Mesenchymal stem cell (in vitro differentiated cells and primary cell): ENCODE data around the gene DYNLT5.

Experiments used
- DNase-seq: peaks from one replicate; pipeline ENCODE4 v3.0.0-alpha.2; 2013
- H2AFZ ChIP-seq: one replicate; pipeline ENCODE4 v1.6.1; 2013; ENCODE audit warnings: low read depth, mild to moderate bottlenecking, control low read depth, inconsistent platforms, low read length, moderate library complexity
- H2AK5ac ChIP-seq: 2 replicates; pipeline ENCODE4 v1.6.1; 2013; ENCODE audit warnings: low read length, moderate library complexity, mild to moderate bottlenecking, inconsistent platforms; ENCODE audit not compliant: severe bottlenecking
- H2BK120ac ChIP-seq: one replicate; pipeline ENCODE4 v1.6.1; 2013; ENCODE audit warnings: low read depth, mild to moderate bottlenecking, inconsistent platforms, low read length, moderate library complexity
- H2BK12ac ChIP-seq, 2 experiments: one replicate each; pipeline ENCODE4 v1.6.1; 2013; ENCODE audit warnings: inconsistent platforms in 2 of 2, low read length in 2 of 2, mild to moderate bottlenecking in 2 of 2, moderate library complexity in 2 of 2, control low read depth in 1 of 2
- H2BK15ac ChIP-seq: one replicate; pipeline ENCODE4 v1.6.1; 2013; ENCODE audit warnings: mild to moderate bottlenecking, low read depth, inconsistent platforms; ENCODE audit not compliant: poor library complexity, severe bottlenecking
- H2BK5ac ChIP-seq: 2 replicates; pipeline ENCODE4 v1.6.1; 2013; ENCODE audit warnings: low read depth, mild to moderate bottlenecking, low read length, control low read depth, inconsistent platforms; ENCODE audit not compliant: poor library complexity, severe bottlenecking
- H3K14ac ChIP-seq, 2 experiments: one replicate each; pipeline ENCODE4 v1.6.1; 2013; ENCODE audit warnings: inconsistent platforms in 2 of 2, low read length in 2 of 2, control low read depth in 1 of 2, mild to moderate bottlenecking in 1 of 2, moderate library complexity in 1 of 2
- H3K18ac ChIP-seq, 2 experiments: one replicate each; pipeline ENCODE4 v1.6.1; 2013; ENCODE audit warnings: inconsistent platforms in 2 of 2, low read length in 2 of 2, control low read depth in 1 of 2, low read depth in 1 of 2, mild to moderate bottlenecking in 1 of 2
- H3K23ac ChIP-seq, 2 experiments: one replicate each; pipeline ENCODE4 v1.6.1; 2013; ENCODE audit warnings: inconsistent platforms in 2 of 2, low read length in 2 of 2, mild to moderate bottlenecking in 2 of 2, moderate library complexity in 2 of 2, control low read depth in 1 of 2
- H3K27ac ChIP-seq: 2 replicates; pipeline ENCODE4 v1.5.1; 2013; ENCODE audit warnings: mild to moderate bottlenecking, moderate library complexity, low read length, control low read depth, inconsistent platforms; ENCODE audit not compliant: poor library complexity, severe bottlenecking
- H3K27me3 ChIP-seq, 2 experiments: 2 replicates each; pipeline versions ENCODE4 v1.6.1 to v1.7.0; 2013; ENCODE audit warnings: low read length in 2 of 2, mild to moderate bottlenecking in 2 of 2, moderate library complexity in 2 of 2, control low read depth in 1 of 2, inconsistent platforms in 1 of 2; ENCODE audit not compliant: control insufficient read depth in 1 of 2, insufficient read depth in 1 of 2
- H3K36me3 ChIP-seq, 2 experiments: 2 replicates each; pipeline versions ENCODE4 v1.6.1 to v1.7.0; 2013; ENCODE audit warnings: low read length in 2 of 2, control low read depth in 1 of 2, inconsistent platforms in 1 of 2, low read depth in 1 of 2, mild to moderate bottlenecking in 1 of 2; ENCODE audit not compliant: insufficient read depth in 2 of 2, control insufficient read depth in 1 of 2
- H3K4ac ChIP-seq, 2 experiments: one replicate each; pipeline ENCODE4 v1.6.1; 2013; ENCODE audit warnings: inconsistent platforms in 2 of 2, low read length in 2 of 2, mild to moderate bottlenecking in 2 of 2, moderate library complexity in 2 of 2, control low read depth in 1 of 2, low read depth in 1 of 2
- H3K4me1 ChIP-seq: 2 replicates; pipeline ENCODE4 v1.6.1; 2013; ENCODE audit warnings: low read depth, low read length, control low read depth; ENCODE audit not compliant: control insufficient read depth, insufficient read depth
- H3K4me2 ChIP-seq: 2 replicates; pipeline ENCODE4 v1.6.1; 2013; ENCODE audit warnings: low read length, mild to moderate bottlenecking, inconsistent platforms; ENCODE audit not compliant: poor library complexity, severe bottlenecking
- H3K4me3 ChIP-seq, 2 experiments: 2 replicates each; pipeline versions ENCODE4 v1.5.1 to v1.7.0; 2013; ENCODE audit warnings: low read length in 2 of 2, mild to moderate bottlenecking in 2 of 2, control low read depth in 1 of 2, low read depth in 1 of 2; ENCODE audit not compliant: insufficient read depth in 1 of 2
- H3K79me1 ChIP-seq: replicated peaks from 2 replicates; pipeline ENCODE4 v1.6.1; 2013; ENCODE audit warnings: mild to moderate bottlenecking, control low read depth, low read length, inconsistent platforms; ENCODE audit not compliant: poor library complexity, severe bottlenecking
- H3K9ac ChIP-seq: 2 replicates; pipeline ENCODE4 v1.7.0; 2013; ENCODE audit warnings: mild to moderate bottlenecking, low read length, moderate library complexity
- H3K9me3 ChIP-seq: 2 replicates; pipeline ENCODE4 v1.7.0; 2013; ENCODE audit warnings: mild to moderate bottlenecking, low read length; ENCODE audit not compliant: control insufficient read depth
- H4K8ac ChIP-seq: one replicate; pipeline ENCODE4 v1.6.1; 2013; ENCODE audit warnings: inconsistent platforms, mild to moderate bottlenecking, low read length, moderate library complexity
- H4K91ac ChIP-seq: one replicate; pipeline ENCODE4 v1.6.1; 2013; ENCODE audit warnings: mild to moderate bottlenecking, low read length, inconsistent platforms
- WGBS: methylation state at CpG from one replicate; pipeline ENCODE4 v1.1.7; 2013; ENCODE audit warnings: mixed read lengths; 5-methylcytosine and 5-hydroxymethylcytosine counted together

DYNLT5 gene

GRCh38 chr1:66770694-66771093, 18.4 kb downstream of the DYNLT5 start:
- no peak for DNase-seq
- Histone ChIP-seq H2BK12ac (no peak overlapping the region), H3K4me2 (no peak overlapping the region), H2BK15ac (no peak overlapping the region), H3K18ac (no peak overlapping the region), H3K79me1 (no peaks in the 10 kb centered on the region), H3K9me3 (no peaks in the 10 kb centered on the region), H3K14ac (no peak overlapping the region), H4K8ac (no peak overlapping the region), H3K27ac (no peak overlapping the region), H2BK5ac (no peak overlapping the region), H3K9ac (no peak overlapping the region), H3K4me1 (no peaks in the 10 kb centered on the region), H3K36me3 (no peaks in the 10 kb centered on the region), H2BK120ac (no peak overlapping the region), H2AFZ (no peak overlapping the region), H3K23ac (no peak overlapping the region), H3K27me3 (no peaks in the 10 kb centered on the region), H3K4me3 (no peak overlapping the region), H2AK5ac (no peak overlapping the region), H3K4ac (no peak overlapping the region), H4K91ac (no peak overlapping the region)
- WGBS: 87% methylated on average over 4 of the region's 4 CpGs

- Histone ChIP-seq H3K4me3 (no peak overlapping the region), H3K27me3 (no peaks in the 10 kb centered on the region), H3K14ac (no peak overlapping the region), H2BK120ac (no peak overlapping the region), H3K36me3 (no peaks in the 10 kb centered on the region), H3K18ac (no peak overlapping the region), H3K79me1 (no peaks in the 10 kb centered on the region), H2BK15ac (no peak overlapping the region), H3K23ac (no peak overlapping the region), H3K4me1 (no peaks in the 10 kb centered on the region), H3K4me2 (no peak overlapping the region), H2BK12ac (no peak overlapping the region), H4K8ac (no peak overlapping the region), H2AFZ (no peak overlapping the region), H2AK5ac (no peak overlapping the region), H4K91ac (no peak overlapping the region), H2BK5ac (no peak overlapping the region), H3K27ac (no peak overlapping the region), H3K9me3 (no peaks in the 10 kb centered on the region), H3K4ac (no peak overlapping the region), H3K9ac (no peak overlapping the region)
- 100% methylated on average over 2 of the region's 2 CpGs for whole genome bisulfite sequencing
- no peak for DNase-seq
These were observed 21.0 kb downstream of the DYNLT5 start for GRCh38 chr1:66773227-66773626.

- Histone ChIP-seq H2BK5ac (no peak overlapping the region), H3K14ac (no peak overlapping the region), H3K9ac (no peak overlapping the region), H3K4ac (no peak overlapping the region), H3K36me3 (no peaks in the 10 kb centered on the region), H3K23ac (no peak overlapping the region), H2AK5ac (no peak overlapping the region), H4K8ac (no peak overlapping the region), H2BK12ac (no peak overlapping the region), H3K4me2 (no peak overlapping the region), H3K9me3 (no peaks in the 10 kb centered on the region), H2BK15ac (no peak overlapping the region), H3K18ac (no peak overlapping the region), H2AFZ (no peak overlapping the region), H3K27me3 (no peaks in the 10 kb centered on the region), H3K79me1 (no peaks in the 10 kb centered on the region), H2BK120ac (no peak overlapping the region), H3K27ac (no peak overlapping the region), H4K91ac (no peak overlapping the region), H3K4me1 (no peaks in the 10 kb centered on the region), H3K4me3 (no peak overlapping the region)
- 55% methylated on average over 1 of the region's 2 CpGs for whole genome bisulfite sequencing
- no peak for DNase-seq
These were observed 22.2 kb downstream of the DYNLT5 start for GRCh38 chr1:66774438-66774837.

- Histone ChIP-seq H2AK5ac (no peak overlapping the region), H3K9me3 (no peaks in the 10 kb centered on the region), H4K91ac (no peak overlapping the region), H3K9ac (no peak overlapping the region), H3K27ac (no peak overlapping the region), H2BK5ac (no peak overlapping the region), H2BK15ac (no peak overlapping the region), H3K4me1 (no peaks in the 10 kb centered on the region), H3K4me3 (no peak overlapping the region), H3K79me1 (no peaks in the 10 kb centered on the region), H3K18ac (no peak overlapping the region), H3K27me3 (no peaks in the 10 kb centered on the region), H3K4ac (no peak overlapping the region), H2BK120ac (no peak overlapping the region), H3K4me2 (no peak overlapping the region), H3K14ac (no peak overlapping the region), H2BK12ac (no peak overlapping the region), H3K23ac (no peak overlapping the region), H3K36me3 (no peaks in the 10 kb centered on the region), H2AFZ (no peak overlapping the region), H4K8ac (no peak overlapping the region)
- DNase-seq: no peak
- WGBS: 89% methylated on average over 3 of the region's 3 CpGs
These were observed 23.4 kb downstream of the DYNLT5 start for GRCh38 chr1:66775646-66776045.
